NCI-H526 treated with DMSO at 0.1 percent for 48 hours (cell line): Measurements from ENCODE around the gene NF2.

Experiments
- DNase-seq: peaks from one replicate; lab custom pipeline; 2025; lab: John Stamatoyannopoulos, UW

NF2 gene

DNA sequence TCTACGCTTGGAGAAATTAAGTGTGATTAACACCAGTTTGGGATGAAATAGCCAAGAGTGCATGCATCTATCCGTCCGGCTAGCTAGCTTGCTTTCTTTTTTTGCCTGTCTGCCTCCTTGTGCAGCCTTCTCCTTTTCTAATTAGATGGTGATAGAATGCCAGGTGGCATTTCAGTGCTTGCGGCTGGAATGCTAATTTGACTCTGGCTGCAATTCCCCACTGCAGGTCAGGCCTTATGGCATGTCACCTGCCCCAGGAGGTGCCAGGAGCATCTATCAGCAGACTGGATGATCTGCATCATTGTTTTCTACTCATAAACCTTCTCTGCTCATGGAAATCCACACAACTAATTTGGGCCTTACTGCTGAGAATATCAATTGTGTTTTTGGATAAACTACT lies 65.2 kb downstream of the NF2 start:
- no peak for DNase-seq

GRCh38 chr22:29670626-29671025 lies 67.2 kb downstream of the NF2 start:
- no peak for DNase-seq

- no peak for DNase-seq
Observed at GRCh38 chr22:29673361-29674066, 70.1 kb downstream of the NF2 start.

GRCh38 chr22:29674121-29674520 lies 70.7 kb downstream of the NF2 start:
- no peak for DNase-seq

- DNase-seq = no peak
Observed at GRCh38 chr22:29679316-29679715, 75.9 kb downstream of the NF2 start.

- no peak for DNase-seq
Observed at GRCh38 chr22:29683536-29683935, 80.1 kb downstream of the NF2 start.

- DNase-seq = no peak
Observed at GRCh38 chr22:29684244-29684643, 80.8 kb downstream of the NF2 start.

DNA sequence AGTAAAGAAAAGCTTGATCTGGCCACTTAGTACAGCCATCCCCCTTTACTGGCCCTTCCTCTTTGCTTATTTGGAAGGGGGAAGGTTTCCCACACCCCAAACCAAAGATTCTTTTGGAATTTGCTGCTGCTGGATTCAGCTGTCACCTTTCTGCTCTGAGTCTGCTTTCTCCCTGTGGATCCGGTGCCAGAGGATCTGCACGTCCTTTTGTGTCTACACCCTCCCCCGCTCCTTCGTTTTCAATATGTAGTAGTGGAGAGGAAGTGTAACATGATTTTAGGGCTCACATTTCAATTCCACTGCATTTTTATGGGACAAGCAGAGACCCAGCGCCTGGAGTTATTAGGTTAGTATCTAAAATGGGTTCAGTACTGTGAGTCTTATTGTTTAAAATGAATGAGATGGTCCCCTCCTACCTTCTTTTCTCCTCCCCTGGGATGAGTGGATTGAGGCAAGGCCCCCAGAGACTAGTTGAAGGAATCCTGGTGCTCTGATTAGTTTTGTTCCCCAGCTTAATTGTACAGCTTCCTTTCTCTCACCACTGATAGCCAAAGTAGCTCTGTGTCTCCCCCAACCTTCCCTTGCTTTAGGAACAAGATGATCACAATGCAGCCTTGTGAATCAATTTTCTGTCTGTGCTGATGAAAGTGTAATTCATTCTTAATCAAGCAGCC lies 85.9 kb downstream of the NF2 start:
- DNase-seq = no peak

DNA sequence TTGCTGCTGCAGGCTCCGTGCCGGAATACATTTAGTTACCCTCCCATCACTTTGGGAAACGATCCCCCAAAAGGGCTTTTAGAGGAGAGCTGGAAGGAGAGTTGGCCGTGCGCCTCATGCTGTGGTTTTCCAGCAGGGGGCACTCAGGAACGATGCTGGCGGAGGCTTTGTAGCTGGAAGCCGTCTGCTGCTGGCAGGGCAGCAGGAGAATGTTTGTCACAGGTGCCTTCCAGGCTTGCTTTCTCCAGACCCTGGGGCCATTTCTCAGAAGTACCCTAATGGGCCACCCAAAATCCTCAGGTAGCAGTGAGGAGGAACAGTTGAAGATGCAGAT lies 86.4 kb downstream of the NF2 start:
- DNase-seq = no peak

- DNase-seq = no peak
Observed at GRCh38 chr22:29690476-29690875, 87.0 kb downstream of the NF2 start.

DNA sequence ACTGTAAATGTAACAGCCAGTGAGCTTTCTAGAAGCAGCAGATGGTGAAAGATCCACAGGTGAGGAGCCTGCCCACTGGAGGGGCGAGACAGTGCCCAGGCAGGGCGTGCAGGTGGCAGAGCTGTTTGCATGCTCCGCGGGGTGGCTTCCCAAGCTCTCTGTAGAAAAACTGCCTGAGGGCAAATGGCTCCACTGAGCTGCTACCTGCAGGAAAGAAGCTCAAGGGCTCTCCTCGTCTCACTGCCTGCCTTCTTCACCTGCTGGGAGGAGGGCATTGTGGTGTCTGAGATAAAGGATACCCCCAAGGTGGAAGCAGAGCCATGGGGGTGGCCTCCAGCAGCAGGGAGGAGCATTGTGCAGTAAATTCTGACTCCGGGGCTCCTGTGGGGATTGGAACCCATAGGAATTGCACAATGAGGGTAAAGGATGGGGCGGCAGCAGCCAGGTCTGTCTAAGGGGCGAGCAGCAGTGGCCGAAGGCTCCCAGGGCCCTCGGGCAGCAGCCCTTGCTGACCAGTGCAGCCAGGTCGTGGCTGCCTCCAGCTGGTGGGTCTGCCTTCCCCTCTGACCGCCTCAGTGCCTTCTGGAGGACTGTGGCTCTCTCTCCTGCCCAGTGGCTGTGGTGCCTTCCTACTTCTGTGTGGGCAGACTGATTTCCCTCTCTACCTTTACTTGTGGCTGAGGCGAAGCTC lies 88.3 kb downstream of the NF2 start:
- DNase-seq = no peak

- DNase-seq = no peak
Observed at GRCh38 chr22:29692327-29692640, 88.9 kb downstream of the NF2 start.

DNA sequence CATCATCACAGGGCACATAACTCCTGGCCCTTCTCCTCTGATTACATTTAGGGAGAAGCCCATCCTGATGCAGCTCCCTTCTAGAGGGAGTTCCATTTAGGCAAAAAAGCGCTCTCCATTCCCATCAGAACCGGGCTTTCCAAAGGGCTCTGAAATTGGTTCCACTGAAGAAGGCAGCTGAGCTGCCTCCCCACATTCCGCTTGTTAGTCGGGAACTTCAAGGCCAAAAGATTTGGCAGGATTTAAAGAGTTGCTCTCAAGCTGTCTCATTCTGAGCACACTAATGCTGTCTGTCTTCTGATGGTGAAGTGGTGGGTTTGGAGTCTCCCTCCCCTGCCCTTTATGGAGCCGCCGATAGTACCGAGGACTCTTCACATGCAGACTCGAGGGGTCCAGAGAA lies 89.7 kb downstream of the NF2 start:
- DNase-seq = no peak

GRCh38 chr22:29693671-29694070 lies 90.2 kb downstream of the NF2 start:
- no peak for DNase-seq

GRCh38 chr22:29695129-29695926 lies 91.9 kb downstream of the NF2 start:
- no peak for DNase-seq

DNA sequence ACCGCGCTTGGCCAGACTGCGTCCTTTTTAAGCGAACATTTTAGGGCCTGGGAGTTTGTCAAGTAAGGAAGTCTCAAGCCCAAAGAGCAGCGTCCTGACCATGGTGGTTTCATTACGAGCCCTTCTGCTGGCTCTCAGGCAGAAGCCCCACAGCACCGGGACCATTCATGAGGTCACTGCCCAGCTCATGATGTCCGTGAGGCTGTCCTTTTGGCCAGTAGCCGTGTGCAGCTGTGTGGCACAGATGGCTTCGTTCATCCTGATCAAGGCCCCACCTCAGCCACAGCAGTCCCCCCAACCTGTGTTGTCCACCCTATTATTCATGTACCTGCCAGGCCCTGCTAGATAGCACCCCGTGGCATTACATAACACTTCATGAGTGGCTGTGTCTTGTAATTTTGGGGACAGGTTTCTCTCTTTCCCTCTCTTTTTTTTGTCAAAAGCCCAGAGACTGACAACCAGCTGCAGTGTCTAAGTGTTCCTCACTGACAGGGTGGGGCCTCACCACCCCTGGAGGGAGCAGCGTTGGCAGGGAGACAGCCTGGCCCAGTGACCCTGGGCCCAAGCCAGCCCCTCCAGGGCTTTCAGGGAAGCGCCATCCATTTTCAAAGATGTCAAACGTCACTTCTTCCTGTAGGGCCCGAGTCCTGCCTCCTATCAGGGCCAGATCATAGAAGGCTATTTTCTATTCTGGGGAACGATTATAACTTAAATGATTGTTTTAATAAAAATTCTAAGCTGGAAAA lies 94.6 kb downstream of the NF2 start:
- DNase-seq = no peak

DNA sequence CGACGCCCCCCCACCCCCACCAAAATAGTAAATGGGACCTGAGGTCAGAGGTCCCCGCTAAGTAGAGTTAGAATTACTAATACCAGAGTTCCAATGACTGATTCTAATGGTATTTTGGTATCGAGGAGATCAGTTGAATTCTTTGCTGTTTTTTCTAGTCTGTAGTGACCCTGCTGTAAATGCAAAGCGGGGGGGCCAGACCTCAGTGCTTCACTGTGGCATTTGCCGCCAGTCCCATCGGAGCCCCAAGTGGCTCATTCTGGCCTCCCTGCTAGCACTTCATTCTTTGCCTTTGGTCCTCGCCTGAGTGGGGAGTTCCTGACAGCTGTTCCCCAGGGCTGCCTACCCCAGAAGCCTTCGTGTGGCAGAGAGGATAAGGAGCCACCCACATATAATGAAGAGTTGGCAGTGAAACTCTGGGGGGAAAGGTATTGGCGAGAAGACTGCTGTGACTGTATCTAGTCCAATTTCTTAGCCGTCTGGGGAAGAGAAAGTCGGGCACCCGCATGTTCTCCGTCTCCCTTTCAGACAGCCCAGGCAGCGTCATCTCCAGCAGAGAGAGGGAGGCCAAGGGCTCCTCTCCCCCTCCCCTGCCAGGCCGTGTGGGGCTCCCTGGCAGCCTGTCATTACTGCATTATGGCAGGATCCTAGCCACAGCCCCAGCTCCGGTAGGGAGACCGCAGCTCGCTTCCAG lies 96.9 kb downstream of the NF2 start:
- DNase-seq = no peak

DNA sequence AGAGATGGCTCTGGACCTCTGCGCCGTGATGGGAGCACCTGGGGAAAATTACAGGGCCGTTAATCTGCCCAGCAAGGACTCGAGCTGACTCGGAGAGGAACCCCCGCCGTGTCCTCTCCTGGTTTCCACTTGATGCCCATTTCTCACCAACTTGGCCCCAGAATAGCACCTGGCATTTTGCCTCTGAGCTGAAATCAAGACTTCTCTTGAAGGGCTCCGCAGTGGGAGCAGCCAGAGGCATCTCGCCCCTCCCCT lies 97.4 kb downstream of the NF2 start:
- no peak for DNase-seq

DNA sequence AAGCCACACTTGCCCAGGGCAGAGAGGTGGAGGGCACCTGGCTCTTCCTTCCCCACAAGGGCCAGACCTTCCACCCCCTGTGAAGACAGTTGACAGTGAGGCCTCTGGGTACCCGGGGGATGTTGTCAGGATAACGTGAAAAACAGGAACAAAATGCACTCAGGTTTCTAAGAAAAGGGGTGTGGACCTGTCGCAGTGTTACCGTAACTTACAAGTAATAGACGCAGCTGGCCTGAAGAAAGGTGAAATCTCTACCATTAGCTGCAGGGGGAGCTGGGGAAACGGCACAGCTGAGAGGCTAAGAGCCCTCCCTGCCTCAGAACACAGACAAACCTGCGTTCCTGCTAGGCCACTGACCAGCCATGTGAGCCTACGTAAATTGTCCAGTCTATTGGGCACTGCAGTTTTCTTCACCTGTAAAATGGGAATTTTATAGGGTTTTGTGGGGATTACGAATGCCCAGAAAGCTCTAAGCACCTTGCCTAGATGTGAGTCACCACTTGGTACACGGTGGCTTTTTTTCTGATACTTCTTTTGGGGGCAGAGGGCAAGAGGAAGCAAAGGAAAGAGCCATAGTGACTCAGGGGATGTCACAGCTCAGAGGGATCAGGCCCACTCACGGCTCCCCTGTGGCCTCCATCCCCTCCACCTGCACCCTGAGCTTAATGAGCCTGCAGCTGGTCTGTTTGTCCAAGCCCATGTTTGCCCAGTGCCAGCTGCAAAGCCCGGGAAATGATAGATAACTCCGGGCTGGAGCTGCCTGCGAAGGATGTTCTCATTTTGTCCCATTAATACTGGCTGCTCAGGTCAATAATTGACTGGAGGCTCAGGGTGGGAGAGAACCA lies 97.9 kb downstream of the NF2 start:
- peak; percentile 14 for DNase-seq

DNA sequence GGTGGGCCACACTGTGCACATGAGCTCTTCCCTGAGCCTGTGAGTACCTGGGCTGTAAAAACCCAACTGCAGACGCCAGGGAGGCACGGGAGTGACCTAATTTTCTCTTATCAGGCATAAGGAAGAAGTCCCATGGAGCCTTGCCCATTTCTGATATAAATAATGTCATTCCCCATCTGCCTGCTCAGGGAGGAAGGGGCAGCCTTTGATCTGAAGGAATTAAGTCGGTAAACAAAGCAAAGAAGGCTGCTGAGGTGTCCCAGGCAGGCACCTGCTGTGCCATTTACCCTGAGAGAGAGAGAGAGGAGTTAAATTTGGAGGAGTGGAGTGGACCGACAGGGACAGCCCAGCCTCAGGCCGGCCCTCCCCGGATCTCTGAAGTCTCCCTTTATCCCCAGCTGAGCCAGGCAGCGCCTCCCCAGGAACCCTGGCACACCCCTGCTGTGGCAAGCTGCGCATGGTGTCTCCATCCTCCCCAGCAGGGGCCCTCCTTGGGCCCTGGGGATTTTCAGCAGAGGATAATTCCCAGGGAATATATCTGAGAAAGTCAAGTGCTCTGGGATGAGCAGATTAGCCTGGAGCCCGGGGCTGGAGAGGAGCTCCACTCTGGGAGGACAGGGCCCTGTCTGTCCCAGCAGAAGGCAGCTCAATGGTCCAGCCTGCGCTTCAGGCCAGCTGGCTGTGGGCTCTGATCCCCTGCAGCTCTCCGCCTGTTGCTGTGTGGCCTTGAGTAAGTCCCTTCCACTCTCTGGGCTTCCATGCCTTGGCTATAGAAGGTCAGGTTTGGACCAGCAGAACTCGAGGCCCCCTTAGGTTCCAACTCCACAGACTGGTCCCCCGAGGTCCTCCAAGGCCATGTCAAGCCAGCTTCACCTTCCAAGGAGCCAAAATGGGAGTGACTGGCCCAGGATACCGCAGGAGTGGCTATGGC lies 98.8 kb downstream of the NF2 start:
- no peak for DNase-seq
